Measurements from ENCODE around the gene MAPKAP1. TPM values are rescaled to one million over a fixed set of nuclear protein-coding genes. Genes with fewer than 3 reads are reported as not detected.

MAPKAP1 gene
- polyA plus RNA-seq, 1 donor (not counting 4 experiments of a cell fraction or from before 2014, with no cell fraction given) = 129 TPM

DNA sequence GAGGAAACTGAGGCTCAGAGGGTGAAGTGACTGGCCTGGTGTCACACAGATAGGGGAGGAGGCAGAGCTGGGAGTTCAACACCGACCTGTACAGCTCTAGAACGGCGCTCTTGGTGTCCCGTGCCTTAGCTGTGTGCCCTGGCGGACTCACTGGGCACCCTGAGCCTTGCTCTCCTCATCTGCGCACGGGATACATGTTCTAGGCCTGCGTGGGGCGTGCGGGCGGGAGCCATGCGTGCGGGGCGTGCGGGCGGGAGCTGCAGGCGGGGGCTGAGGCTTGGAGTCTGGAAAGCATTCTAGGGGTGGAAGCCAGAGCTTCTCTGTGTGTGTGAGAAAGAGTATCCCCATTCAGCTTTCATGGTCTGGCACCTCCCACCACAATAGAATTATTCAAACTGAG lies 280.1 kb downstream of the MAPKAP1 start:
- Histone ChIP-seq H3K9ac (ENCODE audit: control insufficient read depth, extremely low read depth, insufficient read depth, low read length) (no peak overlapping the region), H3K9me3 (ENCODE audit: control insufficient read depth, low read depth, low read length) (no peaks in the 10 kb centered on the region), H3K4me2 (ENCODE audit: control insufficient read depth, extremely low read depth, insufficient read depth, low read depth, low read length) (no peak overlapping the region), H3K4me3 (ENCODE audit: control insufficient read depth in 2 of 3, extremely low read depth in 1 of 3, insufficient read depth in 2 of 3, low read depth in 1 of 3, low read length in 3 of 3) (no peak overlapping the region), H3K4me1 (ENCODE audit: control insufficient read depth, extremely low read depth, insufficient read depth, low read length) (no peaks in the 10 kb centered on the region), H3K9me1 (ENCODE audit: control insufficient read depth, extremely low read depth, insufficient read depth, low read length) (no peaks in the 10 kb centered on the region), H3K27me3 (ENCODE audit: control insufficient read depth, extremely low read depth, insufficient read depth, low read length) (no peaks in the 10 kb centered on the region), H3K36me3 (ENCODE audit: control insufficient read depth in 2 of 2, extremely low read depth in 1 of 2, insufficient read depth in 2 of 2, low read length in 2 of 2) (no peaks in the 10 kb centered on the region), H2AFZ (ENCODE audit: control insufficient read depth, low read length) (no peak overlapping the region), H3K27ac (ENCODE audit: control insufficient read depth, insufficient read depth, low read length) (no peak overlapping the region), H3K79me2 (ENCODE audit: control insufficient read depth, insufficient read depth, low read length) (no peaks in the 10 kb centered on the region), H4K20me1 (ENCODE audit: control insufficient read depth, extremely low read depth, insufficient read depth, low read length) (no peaks in the 10 kb centered on the region)
- dilution Hi-C loops (cut with MboI; ENCODE audit: extremely low pct_ligation_motif_present, low sequenced_read_pairs) = no loop called here
- DNase-seq (ENCODE audit: low read depth, low spot score) = no peak
- TF ChIP-seq, protein P1, sequence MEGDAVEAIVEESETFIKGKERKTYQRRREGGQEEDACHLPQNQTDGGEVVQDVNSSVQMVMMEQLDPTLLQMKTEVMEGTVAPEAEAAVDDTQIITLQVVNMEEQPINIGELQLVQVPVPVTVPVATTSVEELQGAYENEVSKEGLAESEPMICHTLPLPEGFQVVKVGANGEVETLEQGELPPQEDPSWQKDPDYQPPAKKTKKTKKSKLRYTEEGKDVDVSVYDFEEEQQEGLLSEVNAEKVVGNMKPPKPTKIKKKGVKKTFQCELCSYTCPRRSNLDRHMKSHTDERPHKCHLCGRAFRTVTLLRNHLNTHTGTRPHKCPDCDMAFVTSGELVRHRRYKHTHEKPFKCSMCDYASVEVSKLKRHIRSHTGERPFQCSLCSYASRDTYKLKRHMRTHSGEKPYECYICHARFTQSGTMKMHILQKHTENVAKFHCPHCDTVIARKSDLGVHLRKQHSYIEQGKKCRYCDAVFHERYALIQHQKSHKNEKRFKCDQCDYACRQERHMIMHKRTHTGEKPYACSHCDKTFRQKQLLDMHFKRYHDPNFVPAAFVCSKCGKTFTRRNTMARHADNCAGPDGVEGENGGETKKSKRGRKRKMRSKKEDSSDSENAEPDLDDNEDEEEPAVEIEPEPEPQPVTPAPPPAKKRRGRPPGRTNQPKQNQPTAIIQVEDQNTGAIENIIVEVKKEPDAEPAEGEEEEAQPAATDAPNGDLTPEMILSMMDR (optimal IDR thresholded peaks at IDR 0.05 in 1 of 3, IDR thresholded peaks at IDR 0.05 in 1 of 3, conservative IDR thresholded peaks at IDR 0.05 in 1 of 3; ENCODE audit: extremely low read depth in 1 of 3, insufficient read depth in 2 of 3, low read length in 3 of 3) = no peak
- no peak for TF ChIP-seq EZH2 (IDR thresholded peaks at IDR 0.05; ENCODE audit: low read length)
- no peak for FAIRE-seq

DNA sequence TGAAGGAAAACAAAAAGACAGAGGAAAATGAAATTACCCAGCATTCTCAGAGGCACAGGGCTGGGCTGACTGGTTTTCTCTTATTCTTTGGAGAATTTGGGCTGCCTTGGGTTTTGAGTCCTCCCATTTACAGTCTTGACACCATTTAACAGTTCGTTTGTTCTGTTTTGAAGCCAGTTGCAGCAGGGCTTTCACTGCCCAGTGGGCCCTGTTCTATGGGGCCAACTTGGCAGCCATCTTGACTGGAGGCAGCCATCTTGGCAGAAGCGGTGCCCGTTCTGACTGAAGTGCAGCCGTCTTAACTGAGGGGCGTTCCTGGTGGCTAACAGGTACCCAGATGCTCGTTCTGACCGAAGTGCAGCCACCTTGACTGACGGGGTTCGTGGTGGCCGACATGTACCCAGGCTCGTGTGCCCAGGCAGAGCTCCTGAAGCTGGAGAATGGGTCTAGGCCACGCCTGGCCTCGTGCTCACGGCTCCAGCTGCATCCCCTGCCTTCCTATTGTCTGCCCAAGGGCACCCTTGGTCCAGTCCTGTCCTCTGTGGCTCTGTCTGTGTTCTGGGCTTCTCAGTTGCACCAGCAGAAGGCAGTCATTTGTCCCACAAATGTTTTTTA lies 281.0 kb downstream of the MAPKAP1 start:
- H3K4me2 ChIP-seq (ENCODE audit: control insufficient read depth, extremely low read depth, insufficient read depth, low read depth, low read length) = no peak overlapping the region
- no peaks in the 10 kb centered on the region for H3K36me3 ChIP-seq (ENCODE audit: control insufficient read depth in 2 of 2, extremely low read depth in 1 of 2, insufficient read depth in 2 of 2, low read length in 2 of 2)
- H4K20me1 ChIP-seq (ENCODE audit: control insufficient read depth, extremely low read depth, insufficient read depth, low read length) = no peaks in the 10 kb centered on the region
- H2AFZ ChIP-seq (ENCODE audit: control insufficient read depth, low read length) = peak overlapping the region; percentile 58
- H3K27me3 ChIP-seq (ENCODE audit: control insufficient read depth, extremely low read depth, insufficient read depth, low read length) = no peaks in the 10 kb centered on the region
- dilution Hi-C loops (cut with MboI; ENCODE audit: extremely low pct_ligation_motif_present, low sequenced_read_pairs) = no loop called here
- H3K79me2 ChIP-seq (ENCODE audit: control insufficient read depth, insufficient read depth, low read length) = no peaks in the 10 kb centered on the region
- no peak for TF ChIP-seq EZH2 (IDR thresholded peaks at IDR 0.05; ENCODE audit: low read length)
- TF ChIP-seq, protein P1 (optimal IDR thresholded peaks at IDR 0.05 in 1 of 3, IDR thresholded peaks at IDR 0.05 in 1 of 3, conservative IDR thresholded peaks at IDR 0.05 in 1 of 3; ENCODE audit: extremely low read depth in 1 of 3, insufficient read depth in 2 of 3, low read length in 3 of 3) = no peak
- H3K4me1 ChIP-seq (ENCODE audit: control insufficient read depth, extremely low read depth, insufficient read depth, low read length) = no peaks in the 10 kb centered on the region
- no peaks in the 10 kb centered on the region for H3K9me1 ChIP-seq (ENCODE audit: control insufficient read depth, extremely low read depth, insufficient read depth, low read length)
- no peak overlapping the region for H3K4me3 ChIP-seq (ENCODE audit: control insufficient read depth in 2 of 3, extremely low read depth in 1 of 3, insufficient read depth in 2 of 3, low read depth in 1 of 3, low read length in 3 of 3)
- FAIRE-seq (no peak), DNase-seq (ENCODE audit: low read depth, low spot score) (no peak)
- H3K9me3 ChIP-seq (ENCODE audit: control insufficient read depth, low read depth, low read length) = no peaks in the 10 kb centered on the region
- H3K27ac ChIP-seq (ENCODE audit: control insufficient read depth, insufficient read depth, low read length) = no peak overlapping the region
- H3K9ac ChIP-seq (ENCODE audit: control insufficient read depth, extremely low read depth, insufficient read depth, low read length) = no peak overlapping the region

All from keratinocyte (primary cell).